B cell (primary cell): Measurements from ENCODE around the gene HK2.

Source experiments
- EZH2 ChIP-seq: IDR thresholded peaks from 2 replicates; pipeline ENCODE4 v1.6.1; 2012; ENCODE audit warnings: borderline replicate concordance, low read depth, mild to moderate bottlenecking, moderate library complexity, low read length; ENCODE audit not compliant: insufficient read depth, poor library complexity, severe bottlenecking
- TF ChIP-seq, protein P1 (sequence below): fragments of 200-600 bp; IDR thresholded peaks from one replicate; pipeline ENCODE4 v1.8.0; 2022; ENCODE audit warnings: antibody characterized with exemption, mild to moderate bottlenecking

DNA sequence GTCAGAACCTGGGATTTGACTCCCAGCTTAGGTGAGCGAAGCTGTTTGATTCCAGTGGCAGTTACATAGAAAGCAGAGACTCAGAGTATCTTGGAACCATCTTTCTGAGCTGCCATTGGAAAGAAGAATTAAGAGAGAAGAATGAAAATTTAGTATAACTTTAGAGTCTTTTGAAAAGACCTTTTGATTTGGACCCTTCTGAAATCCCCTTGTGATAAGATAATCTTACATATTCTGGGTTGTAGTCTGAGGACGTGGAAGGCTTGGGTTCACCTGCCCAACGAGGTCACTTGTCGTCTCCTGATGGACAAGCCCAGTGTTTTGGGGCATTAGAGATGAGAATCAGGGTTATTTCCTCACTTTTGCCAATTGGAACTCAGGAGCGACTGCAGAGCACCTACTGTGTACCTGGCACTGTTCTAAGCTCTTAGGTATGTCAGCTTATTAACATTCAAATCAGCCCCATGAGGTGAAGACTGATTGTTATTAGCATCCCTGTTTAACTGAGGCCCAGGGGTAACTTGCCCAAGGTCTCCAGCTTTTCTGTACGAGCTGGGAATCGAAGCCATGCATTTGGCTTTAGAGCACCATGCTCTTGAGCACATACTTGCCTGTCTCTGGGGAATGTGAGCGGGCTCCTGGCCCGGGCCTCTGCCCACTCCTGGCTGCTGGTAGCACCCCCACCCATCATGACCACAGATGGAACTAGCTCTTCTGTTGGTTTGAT, 2.9 kb downstream of the HK2 start:
- TF ChIP-seq, protein P1, sequence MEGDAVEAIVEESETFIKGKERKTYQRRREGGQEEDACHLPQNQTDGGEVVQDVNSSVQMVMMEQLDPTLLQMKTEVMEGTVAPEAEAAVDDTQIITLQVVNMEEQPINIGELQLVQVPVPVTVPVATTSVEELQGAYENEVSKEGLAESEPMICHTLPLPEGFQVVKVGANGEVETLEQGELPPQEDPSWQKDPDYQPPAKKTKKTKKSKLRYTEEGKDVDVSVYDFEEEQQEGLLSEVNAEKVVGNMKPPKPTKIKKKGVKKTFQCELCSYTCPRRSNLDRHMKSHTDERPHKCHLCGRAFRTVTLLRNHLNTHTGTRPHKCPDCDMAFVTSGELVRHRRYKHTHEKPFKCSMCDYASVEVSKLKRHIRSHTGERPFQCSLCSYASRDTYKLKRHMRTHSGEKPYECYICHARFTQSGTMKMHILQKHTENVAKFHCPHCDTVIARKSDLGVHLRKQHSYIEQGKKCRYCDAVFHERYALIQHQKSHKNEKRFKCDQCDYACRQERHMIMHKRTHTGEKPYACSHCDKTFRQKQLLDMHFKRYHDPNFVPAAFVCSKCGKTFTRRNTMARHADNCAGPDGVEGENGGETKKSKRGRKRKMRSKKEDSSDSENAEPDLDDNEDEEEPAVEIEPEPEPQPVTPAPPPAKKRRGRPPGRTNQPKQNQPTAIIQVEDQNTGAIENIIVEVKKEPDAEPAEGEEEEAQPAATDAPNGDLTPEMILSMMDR = peak; percentile 70
- no peak for TF ChIP-seq EZH2
